IPS-20b (cell line): ENCODE data around the gene GRIP1.

ENCODE experiments used
- H3K27ac ChIP-seq: one replicate; pipeline ENCODE4 v1.5.1; 2013; ENCODE audit warnings: low read length
- H3K27me3 ChIP-seq: 2 replicates; pipeline ENCODE4 v1.6.1; 2013; ENCODE audit warnings: mild to moderate bottlenecking, low read length, inconsistent platforms; ENCODE audit not compliant: insufficient read depth
- H3K36me3 ChIP-seq: 2 replicates; pipeline ENCODE4 v1.6.1; 2013; ENCODE audit warnings: low read depth, mild to moderate bottlenecking, inconsistent platforms, low read length, moderate library complexity; ENCODE audit not compliant: insufficient read depth
- H3K4me1 ChIP-seq: 2 replicates; pipeline ENCODE4 v1.6.1; 2013; ENCODE audit warnings: mild to moderate bottlenecking, control low read depth, inconsistent platforms, low read length, moderate library complexity; ENCODE audit not compliant: insufficient read depth
- H3K4me3 ChIP-seq: 2 replicates; pipeline ENCODE4 v1.5.1; 2013; ENCODE audit warnings: mild to moderate bottlenecking, low read length, inconsistent platforms
- H3K9ac ChIP-seq: 2 replicates; pipeline ENCODE4 v1.6.1; 2013; ENCODE audit warnings: low read depth, mild to moderate bottlenecking, inconsistent platforms, low read length, moderate library complexity
- H3K9me3 ChIP-seq: 2 replicates; pipeline ENCODE4 v1.6.1; 2013; ENCODE audit warnings: mild to moderate bottlenecking, low read depth, low read length, inconsistent platforms; ENCODE audit not compliant: insufficient read depth

The GRIP1 gene

GRCh38 chr12:66638666-66639065, 40.2 kb downstream of the GRIP1 start:
- Histone ChIP-seq H3K27ac (no peak overlapping the region), H3K36me3 (no peaks in the 10 kb centered on the region), H3K27me3 (no peaks in the 10 kb centered on the region), H3K4me1 (no peaks in the 10 kb centered on the region), H3K4me3 (no peak overlapping the region), H3K9me3 (no peaks in the 10 kb centered on the region), H3K9ac (no peak overlapping the region)

- Histone ChIP-seq H3K4me1 (no peaks in the 10 kb centered on the region), H3K36me3 (no peaks in the 10 kb centered on the region), H3K9ac (no peak overlapping the region), H3K27ac (no peak overlapping the region), H3K27me3 (no peaks in the 10 kb centered on the region), H3K4me3 (no peak overlapping the region), H3K9me3 (no peaks in the 10 kb centered on the region)
Observed at GRCh38 chr12:66637699-66638301, 41.1 kb downstream of the GRIP1 start.

GRCh38 chr12:66636771-66637170, 42.1 kb downstream of the GRIP1 start:
- H3K4me3 ChIP-seq, result no peak overlapping the region
- H3K36me3 ChIP-seq, result no peaks in the 10 kb centered on the region
- no peaks in the 10 kb centered on the region for H3K4me1 ChIP-seq
- no peaks in the 10 kb centered on the region for H3K9me3 ChIP-seq
- H3K27ac ChIP-seq, result no peak overlapping the region
- no peaks in the 10 kb centered on the region for H3K27me3 ChIP-seq
- H3K9ac ChIP-seq, result no peak overlapping the region

- Histone ChIP-seq H3K4me1 (no peaks in the 10 kb centered on the region), H3K9ac (no peak overlapping the region), H3K27me3 (no peaks in the 10 kb centered on the region), H3K27ac (no peak overlapping the region), H3K9me3 (no peaks in the 10 kb centered on the region), H3K4me3 (no peak overlapping the region), H3K36me3 (no peaks in the 10 kb centered on the region)
Observed at GRCh38 chr12:66633676-66634075, 45.2 kb downstream of the GRIP1 start.

- no peaks in the 10 kb centered on the region for H3K9me3 ChIP-seq
- no peak overlapping the region for H3K4me3 ChIP-seq
- no peaks in the 10 kb centered on the region for H3K36me3 ChIP-seq
- H3K9ac ChIP-seq, result no peak overlapping the region
- no peaks in the 10 kb centered on the region for H3K27me3 ChIP-seq
- H3K27ac ChIP-seq, result no peak overlapping the region
- H3K4me1 ChIP-seq, result peaks cover 12% of the 10 kb centered on the region; the same call in 1 of the 2 replicates
Observed at GRCh38 chr12:66629138-66629870, 49.6 kb downstream of the GRIP1 start.

GRCh38 chr12:66627988-66628317, 50.9 kb downstream of the GRIP1 start:
- peaks cover 12% of the 10 kb centered on the region; the same call in 1 of the 2 replicates for H3K4me1 ChIP-seq

GRCh38 chr12:66627270-66627987, 51.4 kb downstream of the GRIP1 start:
- H3K4me1 ChIP-seq, result peaks cover 12% of the 10 kb centered on the region; the same call in 1 of the 2 replicates
- no peaks in the 10 kb centered on the region for H3K36me3 ChIP-seq
- no peak overlapping the region for H3K27ac ChIP-seq
- no peaks in the 10 kb centered on the region for H3K27me3 ChIP-seq
- no peak overlapping the region for H3K4me3 ChIP-seq
- no peaks in the 10 kb centered on the region for H3K9me3 ChIP-seq
- no peak overlapping the region for H3K9ac ChIP-seq

More at GRCh38 chr12:66627988-66628317, 50.9 kb downstream of the GRIP1 start:
- no peak overlapping the region for H3K27ac ChIP-seq
- H3K27me3 ChIP-seq, result no peaks in the 10 kb centered on the region
- no peak overlapping the region for H3K4me3 ChIP-seq
- H3K9me3 ChIP-seq, result no peaks in the 10 kb centered on the region
- H3K9ac ChIP-seq, result no peak overlapping the region
- H3K36me3 ChIP-seq, result no peaks in the 10 kb centered on the region

GRCh38 chr12:66624806-66625205, 54.1 kb downstream of the GRIP1 start:
- H3K27ac ChIP-seq, result no peak overlapping the region
- H3K9me3 ChIP-seq, result no peaks in the 10 kb centered on the region
- H3K36me3 ChIP-seq, result no peaks in the 10 kb centered on the region
- H3K4me3 ChIP-seq, result no peak overlapping the region
- H3K27me3 ChIP-seq, result no peaks in the 10 kb centered on the region
- H3K4me1 ChIP-seq, result peaks cover 12% of the 10 kb centered on the region; the same call in 1 of the 2 replicates
- H3K9ac ChIP-seq, result no peak overlapping the region

- Histone ChIP-seq H3K4me3 (no peak overlapping the region), H3K4me1 (peaks cover 12% of the 10 kb centered on the region; the same call in 1 of the 2 replicates), H3K27me3 (no peaks in the 10 kb centered on the region), H3K27ac (no peak overlapping the region), H3K36me3 (no peaks in the 10 kb centered on the region), H3K9ac (no peak overlapping the region), H3K9me3 (no peaks in the 10 kb centered on the region)
Observed at GRCh38 chr12:66623455-66623854, 55.4 kb downstream of the GRIP1 start.

GRCh38 chr12:66620688-66621087, 58.2 kb downstream of the GRIP1 start:
- no peak overlapping the region for H3K9ac ChIP-seq
- no peaks in the 10 kb centered on the region for H3K27me3 ChIP-seq
- no peaks in the 10 kb centered on the region for H3K9me3 ChIP-seq
- no peaks in the 10 kb centered on the region for H3K36me3 ChIP-seq
- H3K4me1 ChIP-seq, result peaks cover 10% of the 10 kb centered on the region
- H3K27ac ChIP-seq, result no peak overlapping the region
- H3K4me3 ChIP-seq, result no peak overlapping the region

GRCh38 chr12:66620026-66620425, 58.9 kb downstream of the GRIP1 start:
- Histone ChIP-seq H3K36me3 (no peaks in the 10 kb centered on the region), H3K9ac (no peak overlapping the region), H3K27ac (no peak overlapping the region), H3K9me3 (no peaks in the 10 kb centered on the region), H3K4me1 (peaks cover 10% of the 10 kb centered on the region), H3K4me3 (no peak overlapping the region), H3K27me3 (no peaks in the 10 kb centered on the region)

- peaks cover 16% of the 10 kb centered on the region for H3K4me1 ChIP-seq
Observed at GRCh38 chr12:66617991-66618390, 60.9 kb downstream of the GRIP1 start.

More at GRCh38 chr12:66617991-66618390, 60.9 kb downstream of the GRIP1 start:
- Histone ChIP-seq H3K27me3 (no peaks in the 10 kb centered on the region), H3K4me3 (no peak overlapping the region), H3K9me3 (no peaks in the 10 kb centered on the region), H3K36me3 (no peaks in the 10 kb centered on the region), H3K27ac (no peak overlapping the region), H3K9ac (no peak overlapping the region)
